Stimulated activated CD4-positive, alpha-beta T cell treated with anti-CD3 and anti-CD28 coated beads, Interleukin-15, amount 100 ng/mL, for 1 hour (primary cell): Measurements from ENCODE around the gene MYOD1.

Source experiments
- DNase-seq, 2 donors: peaks; one replicate each; pipeline ENCODE4 v3.0.0-alpha.2; 2020; ENCODE audit warnings: low read depth in 1 of 2, low spot score in 1 of 2

MYOD1 gene

DNA sequence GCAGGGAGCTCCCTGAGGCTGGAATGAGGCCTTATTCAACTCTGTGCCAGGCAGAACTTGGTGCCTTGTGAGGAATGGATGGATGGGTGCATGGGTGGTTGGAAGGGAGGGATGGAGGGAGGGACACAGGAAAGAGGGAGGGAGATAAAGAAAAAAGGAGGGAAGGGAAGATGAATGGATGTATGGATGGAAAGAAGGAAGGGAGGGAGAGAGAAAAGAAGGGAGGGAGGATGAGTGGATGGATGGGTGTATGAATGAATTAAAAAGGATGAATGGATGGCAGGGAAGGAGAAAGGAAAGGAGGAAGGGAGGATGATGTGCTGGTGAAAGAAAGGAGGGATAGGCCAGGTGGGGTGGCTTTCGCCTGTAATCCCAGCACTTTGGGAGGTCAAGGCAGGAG is 49.8 kb downstream of the MYOD1 start:
- no peak for DNase-seq

DNA sequence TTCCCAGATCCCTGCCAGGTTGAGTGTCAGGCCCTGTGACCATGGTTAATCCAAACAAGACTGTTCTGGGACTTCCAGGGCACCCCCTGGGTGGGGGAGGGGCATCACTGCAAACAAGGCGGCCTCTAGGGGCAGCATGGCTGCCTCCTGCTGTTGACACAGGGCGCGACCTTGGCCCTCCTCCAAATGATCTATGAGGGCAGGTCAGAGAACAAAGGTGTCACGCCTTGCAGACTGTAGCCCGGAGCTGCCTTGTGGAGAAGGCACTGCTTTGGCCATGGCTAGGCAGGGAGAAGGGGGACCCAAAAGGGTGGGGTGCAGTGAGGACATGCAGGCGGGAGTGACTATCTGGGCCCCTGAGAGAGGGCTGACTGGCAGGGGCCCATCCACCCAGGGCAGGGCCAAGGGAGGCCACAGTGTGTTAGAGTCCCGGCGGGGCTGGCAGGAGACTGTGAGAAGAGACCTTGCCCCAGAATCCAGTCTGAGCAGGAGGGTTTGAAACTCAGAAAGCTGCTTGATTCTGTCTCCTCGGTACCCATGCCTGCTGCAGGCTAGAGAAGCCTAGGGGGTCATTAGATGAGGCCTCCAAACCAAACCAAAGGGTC is 50.8 kb downstream of the MYOD1 start:
- no peak for DNase-seq

DNA sequence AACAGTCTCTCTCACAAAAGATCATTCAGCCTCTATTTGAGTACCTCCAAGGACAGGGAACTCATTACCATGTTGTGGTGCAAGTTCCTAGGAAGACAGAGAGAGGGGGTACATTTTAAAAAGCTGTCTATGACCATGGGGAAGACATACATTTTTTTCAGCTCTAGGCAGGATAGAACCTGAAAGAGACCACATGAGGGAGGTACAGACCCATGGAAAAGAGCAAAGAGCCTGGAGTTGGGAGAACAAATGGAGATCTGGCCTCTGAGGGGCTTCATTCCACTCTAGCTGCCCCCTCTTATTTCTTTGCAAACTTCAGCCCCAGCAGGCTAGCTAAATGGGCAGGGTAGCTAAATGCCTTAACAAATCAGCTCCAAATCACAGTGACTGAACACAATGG is 51.5 kb downstream of the MYOD1 start:
- DNase-seq = no peak

DNA sequence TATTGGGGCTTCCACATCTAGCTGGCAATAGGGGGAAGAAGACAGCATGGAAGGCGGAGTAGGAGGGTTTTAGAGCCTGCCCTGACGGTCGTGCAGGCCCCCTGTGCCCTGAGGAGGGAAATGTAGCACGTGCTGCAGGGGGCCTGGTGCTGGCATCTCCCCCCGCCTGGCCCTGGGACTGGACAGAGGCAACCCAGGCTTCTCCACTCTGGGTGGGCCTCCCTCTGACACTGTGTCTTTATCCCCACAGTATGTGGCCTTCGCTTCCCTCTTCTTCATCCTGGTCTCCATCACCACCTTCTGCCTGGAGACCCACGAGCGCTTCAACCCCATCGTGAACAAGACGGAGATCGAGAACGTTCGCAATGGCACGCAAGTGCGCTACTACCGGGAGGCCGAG is 52.0 kb downstream of the MYOD1 start:
- no peak for DNase-seq
